K562 (cell line): ENCODE data around the gene EYA3. TPM values are rescaled to one million over a fixed set of nuclear protein-coding genes. Genes with fewer than 3 reads are reported as not detected.
A peak's percentile ranks its signal among the peaks of the same experiment; 100 is the strongest.

ENCODE experiments used
- ARID3A ChIP-seq: IDR thresholded peaks from 2 replicates; pipeline ENCODE4 v1.6.1; 2012; ENCODE audit warnings: low read depth, low read length, improper control_type of control experiment, borderline replicate concordance
- BCOR ChIP-seq: fragments of 450-650 bp; IDR thresholded peaks from 2 replicates; pipeline ENCODE4 v1.6.1; 2016
- CTBP1 ChIP-seq: fragments of 450-650 bp; IDR thresholded peaks from 2 replicates; pipeline ENCODE4 v1.6.1; 2016; ENCODE audit warnings: borderline replicate concordance
- FOXA1 ChIP-seq: fragments of 450-650 bp; IDR thresholded peaks from 2 replicates; pipeline ENCODE4 v1.6.1; 2016; ENCODE audit warnings: mild to moderate bottlenecking, borderline replicate concordance
- GATAD2A ChIP-seq: fragments of 450-650 bp; IDR thresholded peaks from 2 replicates; pipeline ENCODE4 v1.6.1; 2017
- HDAC1 ChIP-seq, 2 experiments: fragments of 450-650 bp; IDR thresholded peaks; 2 replicates each; pipeline ENCODE4 v1.6.1; 2016 to 2017; ENCODE audit warnings: inconsistent platforms in 1 of 2, mild to moderate bottlenecking in 1 of 2, moderate library complexity in 1 of 2
- L3MBTL2 ChIP-seq: fragments of 450-650 bp; IDR thresholded peaks from 2 replicates; pipeline ENCODE4 v1.6.1; 2016; ENCODE audit warnings: mild to moderate bottlenecking, moderate library complexity
- LCOR ChIP-seq: sonication (generic); formaldehyde crosslinking; IDR thresholded peaks from 2 replicates; pipeline ENCODE4 v1.8.0; 2022; ENCODE audit warnings: mild to moderate bottlenecking, missing genetic modification reagents
- MAFF ChIP-seq: IDR thresholded peaks from 2 replicates; pipeline ENCODE4 v1.6.1; 2012; ENCODE audit warnings: low read length, improper control_type of control experiment
- SMARCC2 ChIP-seq: fragments of 450-650 bp; IDR thresholded peaks from 2 replicates; pipeline ENCODE4 v1.6.1; 2017; ENCODE audit warnings: antibody characterized with exemption, moderate library complexity, mild to moderate bottlenecking, low read depth
- SMARCE1 ChIP-seq: fragments of 450-650 bp; IDR thresholded peaks from 2 replicates; pipeline ENCODE4 v1.7.1; 2016; ENCODE audit warnings: mild to moderate bottlenecking
- TCF15 ChIP-seq: fragments of 250-450 bp; sonication (Bioruptor Pico); IDR thresholded peaks from 2 replicates; pipeline ENCODE4 v1.8.0; 2022; ENCODE audit warnings: moderate library complexity, mild to moderate bottlenecking, inconsistent platforms
- ZBTB2 ChIP-seq: fragments of 450-650 bp; IDR thresholded peaks from 2 replicates; pipeline ENCODE4 v1.6.1; 2016; ENCODE audit warnings: antibody characterized with exemption
- ZMIZ1 ChIP-seq, 2 experiments: fragments of 150-350 bp in 1 of 2; IDR thresholded peaks; 2 replicates each; pipeline ENCODE4 v1.6.1; 2012 to 2016; ENCODE audit warnings: low read depth in 2 of 2, low read length in 2 of 2, mild to moderate bottlenecking in 1 of 2, moderate library complexity in 1 of 2
- ZNF384 ChIP-seq: IDR thresholded peaks from 2 replicates; pipeline ENCODE4 v1.6.1; 2012; ENCODE audit warnings: low read depth, low read length, improper control_type of control experiment
- polyA plus RNA-seq, 8 experiments: library from polyadenylated mRNA; depleted of rRNA in 4 of 8; stranded (reverse) in 5 of 8; unstranded in 3 of 8; fragments of >200 nt; fragmentation: Nextera tagmentation in 2 of 8; fragmentation: Illumina TruSeq in 1 of 8; extraction: Ambion mirVana in 2 of 8; extraction: Trizol in 1 of 8; gene quantifications; 2 replicates each; pipeline versions ENCODE4 v1.2.1 to v1.2.3, GENCODE V29; 2011 to 2014; ENCODE audit warnings: inconsistent platforms in 1 of 8, missing spikeins in 1 of 8
- total RNA-seq, 7 experiments: library from RNA; depleted of rRNA in 6 of 7; stranded (reverse); fragments of >200 nt in 6 of 7; fragmentation: Illumina TruSeq in 2 of 7; extraction: Trizol in 2 of 7; gene quantifications; 2 replicates each; pipeline versions ENCODE4 v1.2.1 to v1.2.3, GENCODE V29; 2011 to 2021; ENCODE audit warnings: low replicate concordance in 1 of 7
- TF ChIP-seq, protein P1 (sequence below), 3 experiments: fragments of 200-800 bp in 1 of 3; fragments of 250-450 bp in 1 of 3; fragments of 450-650 bp in 1 of 3; sonication (Bioruptor Pico) in 1 of 3; sonication (Bioruptor generic) in 1 of 3; formaldehyde crosslinking in 1 of 3; IDR thresholded peaks; 2 replicates each; pipeline versions ENCODE4 v1.6.1 to v1.8.0; 2016 to 2022; ENCODE audit warnings: mild to moderate bottlenecking in 2 of 3, missing genetic modification characterization in 2 of 3, missing compliant biosample characterization in 1 of 3, moderate library complexity in 1 of 3
- TF ChIP-seq, protein P2 (sequence below): sonication (generic); formaldehyde crosslinking; IDR thresholded peaks from 2 replicates; pipeline ENCODE4 v1.8.0; 2022; ENCODE audit warnings: mild to moderate bottlenecking, low read depth, missing genetic modification reagents

Gene EYA3
- total and polyA plus RNA-seq, 9 of the 15 experiments (the other 6 are each of a cell fraction or from before 2014, with no cell fraction given), result 21.7 to 64.0 (median 43.6) TPM

GRCh38 chr1:28002600-28002999 is 85.8 kb downstream of the EYA3 start (continued):
- peak; percentile 16; the same call in 1 of the 2 replicates for TF ChIP-seq BCOR
- TF ChIP-seq ZBTB2, result no peak
- TF ChIP-seq FOXA1, result no peak
- TF ChIP-seq TCF15, result no peak
- TF ChIP-seq, protein P1, sequence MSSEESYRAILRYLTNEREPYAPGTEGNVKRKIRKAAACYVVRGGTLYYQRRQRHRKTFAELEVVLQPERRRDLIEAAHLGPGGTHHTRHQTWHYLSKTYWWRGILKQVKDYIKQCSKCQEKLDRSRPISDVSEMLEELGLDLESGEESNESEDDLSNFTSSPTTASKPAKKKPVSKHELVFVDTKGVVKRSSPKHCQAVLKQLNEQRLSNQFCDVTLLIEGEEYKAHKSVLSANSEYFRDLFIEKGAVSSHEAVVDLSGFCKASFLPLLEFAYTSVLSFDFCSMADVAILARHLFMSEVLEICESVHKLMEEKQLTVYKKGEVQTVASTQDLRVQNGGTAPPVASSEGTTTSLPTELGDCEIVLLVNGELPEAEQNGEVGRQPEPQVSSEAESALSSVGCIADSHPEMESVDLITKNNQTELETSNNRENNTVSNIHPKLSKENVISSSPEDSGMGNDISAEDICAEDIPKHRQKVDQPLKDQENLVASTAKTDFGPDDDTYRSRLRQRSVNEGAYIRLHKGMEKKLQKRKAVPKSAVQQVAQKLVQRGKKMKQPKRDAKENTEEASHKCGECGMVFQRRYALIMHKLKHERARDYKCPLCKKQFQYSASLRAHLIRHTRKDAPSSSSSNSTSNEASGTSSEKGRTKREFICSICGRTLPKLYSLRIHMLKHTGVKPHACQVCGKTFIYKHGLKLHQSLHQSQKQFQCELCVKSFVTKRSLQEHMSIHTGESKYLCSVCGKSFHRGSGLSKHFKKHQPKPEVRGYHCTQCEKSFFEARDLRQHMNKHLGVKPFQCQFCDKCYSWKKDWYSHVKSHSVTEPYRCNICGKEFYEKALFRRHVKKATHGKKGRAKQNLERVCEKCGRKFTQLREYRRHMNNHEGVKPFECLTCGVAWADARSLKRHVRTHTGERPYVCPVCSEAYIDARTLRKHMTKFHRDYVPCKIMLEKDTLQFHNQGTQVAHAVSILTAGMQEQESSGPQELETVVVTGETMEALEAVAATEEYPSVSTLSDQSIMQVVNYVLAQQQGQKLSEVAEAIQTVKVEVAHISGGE (CRISPR knock-in tag; IDR thresholded peaks at IDR 0.05), result no peak
- TF ChIP-seq SMARCC2, result 0 out of 2 replicates have a peak, but pooled peaks have one; percentile 29
- TF ChIP-seq HDAC1 (IDR thresholded peaks at IDR 0.05), result 0 out of 4 replicates have a peak, but pooled peaks of 1 of the 2 experiments have one; percentile 19
- TF ChIP-seq LCOR, result no peak
- no peak for TF ChIP-seq GATAD2A
- no peak for TF ChIP-seq ZMIZ1 (IDR thresholded peaks at IDR 0.05; ENCODE audit: low read depth in 2 of 2, low read length in 2 of 2)
- TF ChIP-seq ZNF384, result peak; percentile 94
- TF ChIP-seq SMARCE1, result peak; percentile 62
- TF ChIP-seq ARID3A, result no peak
- peak; percentile 42; the same call in 1 of the 2 replicates for TF ChIP-seq CTBP1
- TF ChIP-seq, protein P2, sequence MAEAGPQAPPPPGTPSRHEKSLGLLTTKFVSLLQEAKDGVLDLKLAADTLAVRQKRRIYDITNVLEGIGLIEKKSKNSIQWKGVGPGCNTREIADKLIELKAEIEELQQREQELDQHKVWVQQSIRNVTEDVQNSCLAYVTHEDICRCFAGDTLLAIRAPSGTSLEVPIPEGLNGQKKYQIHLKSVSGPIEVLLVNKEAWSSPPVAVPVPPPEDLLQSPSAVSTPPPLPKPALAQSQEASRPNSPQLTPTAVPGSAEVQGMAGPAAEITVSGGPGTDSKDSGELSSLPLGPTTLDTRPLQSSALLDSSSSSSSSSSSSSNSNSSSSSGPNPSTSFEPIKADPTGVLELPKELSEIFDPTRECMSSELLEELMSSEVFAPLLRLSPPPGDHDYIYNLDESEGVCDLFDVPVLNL (CRISPR knock-in tag), result no peak
- TF ChIP-seq L3MBTL2, result peak; percentile 49; the same call in 1 of the 2 replicates
- peak; percentile 57; the same call in 1 of the 2 replicates for TF ChIP-seq MAFF
